Measurements from ENCODE around the gene ZFR. TPM values are rescaled to one million over a fixed set of nuclear protein-coding genes. Genes with fewer than 3 reads are reported as not detected.
"Not testable (repeated sequence)": the region's sequence is repeated elsewhere in the genome, so short reads cannot be mapped to it uniquely, and the experiment has no call there.

The ZFR gene
- total RNA-seq, 1 donor from 2014 or later = 65.0 TPM

- TF ChIP-seq CTCF (IDR thresholded peaks at IDR 0.05; ENCODE audit: insufficient read depth, low read length, severe bottlenecking) = no peak
- Histone ChIP-seq H3K27me3 (ENCODE audit: control insufficient read depth, insufficient read depth, low read length) (no peaks in the 10 kb centered on the region), H3K4me3 (ENCODE audit: low read depth, low read length) (no peak overlapping the region), H3K36me3 (ENCODE audit: control insufficient read depth, insufficient read depth, low read length) (no peaks in the 10 kb centered on the region)
- DNase-seq (ENCODE audit: low read depth) (no peak), FAIRE-seq (no peak)
Measured at GRCh38 chr5:32458880-32459495, 14.4 kb upstream of the ZFR start.

- TF ChIP-seq CTCF (IDR thresholded peaks at IDR 0.05; ENCODE audit: insufficient read depth, low read length, severe bottlenecking) = no peak
- DNase-seq (ENCODE audit: low read depth) (no peak), FAIRE-seq (no peak)
- H3K27me3 ChIP-seq (ENCODE audit: control insufficient read depth, insufficient read depth, low read length) = no peaks in the 10 kb centered on the region
- no peak overlapping the region for H3K4me3 ChIP-seq (ENCODE audit: low read depth, low read length)
- no peaks in the 10 kb centered on the region for H3K36me3 ChIP-seq (ENCODE audit: control insufficient read depth, insufficient read depth, low read length)
Measured at GRCh38 chr5:32455311-32455710, 10.8 kb upstream of the ZFR start.

GRCh38 chr5:32454821-32455220, 10.3 kb upstream of the ZFR start:
- H3K27me3 ChIP-seq (ENCODE audit: control insufficient read depth, insufficient read depth, low read length) = no peaks in the 10 kb centered on the region
- no peaks in the 10 kb centered on the region for H3K36me3 ChIP-seq (ENCODE audit: control insufficient read depth, insufficient read depth, low read length)
- H3K4me3 ChIP-seq (ENCODE audit: low read depth, low read length) = no peak overlapping the region
- no peak for TF ChIP-seq CTCF (IDR thresholded peaks at IDR 0.05; ENCODE audit: insufficient read depth, low read length, severe bottlenecking)
- DNase-seq (ENCODE audit: low read depth) (no peak), FAIRE-seq (no peak)

GRCh38 chr5:32453916-32454315, 9.4 kb upstream of the ZFR start:
- no peak for FAIRE-seq
- TF ChIP-seq CTCF (IDR thresholded peaks at IDR 0.05; ENCODE audit: insufficient read depth, low read length, severe bottlenecking) = no peak
- Histone ChIP-seq H3K27me3 (ENCODE audit: control insufficient read depth, insufficient read depth, low read length) (no peaks in the 10 kb centered on the region), H3K4me3 (ENCODE audit: low read depth, low read length) (no peak overlapping the region), H3K36me3 (ENCODE audit: control insufficient read depth, insufficient read depth, low read length) (no peaks in the 10 kb centered on the region)
- no peak for DNase-seq (ENCODE audit: low read depth)

GRCh38 chr5:32452316-32452715, 7.8 kb upstream of the ZFR start:
- not testable (repeated sequence) for DNase-seq (ENCODE audit: low read depth); FAIRE-seq; H3K4me3 ChIP-seq (ENCODE audit: low read depth, low read length); H3K36me3 ChIP-seq (ENCODE audit: control insufficient read depth, insufficient read depth, low read length); H3K27me3 ChIP-seq (ENCODE audit: control insufficient read depth, insufficient read depth, low read length)

GRCh38 chr5:32450952-32451351, 6.4 kb upstream of the ZFR start:
- peak; percentile 27 for TF ChIP-seq CTCF (IDR thresholded peaks at IDR 0.05; ENCODE audit: insufficient read depth, low read length, severe bottlenecking)
- DNase-seq (ENCODE audit: low read depth) (no peak), FAIRE-seq (no peak)
- Histone ChIP-seq H3K4me3 (ENCODE audit: low read depth, low read length) (no peak overlapping the region), H3K36me3 (ENCODE audit: control insufficient read depth, insufficient read depth, low read length) (no peaks in the 10 kb centered on the region), H3K27me3 (ENCODE audit: control insufficient read depth, insufficient read depth, low read length) (no peaks in the 10 kb centered on the region)
